Fibroblast of lung (primary cell): ENCODE data around the gene SEC14L6. TPM values are rescaled to one million over a fixed set of nuclear protein-coding genes. Genes with fewer than 3 reads are reported as not detected.
"Not testable (repeated sequence)": the region's sequence is repeated elsewhere in the genome, so short reads cannot be mapped to it uniquely, and the experiment has no call there.

Source experiments
- DNase-seq, 2 donors: peaks; one replicate each; pipeline versions ENCODE4 v3.0.0 to v3.0.0-alpha.2; 2010; ENCODE audit warnings: low read depth in 2 of 2
- H2AFZ ChIP-seq: 2 replicates; pipeline ENCODE4 v1.5.1; 2012; ENCODE audit warnings: low read length, control low read depth, inconsistent platforms
- H3K27ac ChIP-seq: 2 replicates; pipeline ENCODE4 v1.5.1; 2011; ENCODE audit warnings: low read length, control low read depth; ENCODE audit not compliant: insufficient read depth
- H3K27me3 ChIP-seq: 2 replicates; pipeline ENCODE4 v1.5.1; 2011; ENCODE audit warnings: mild to moderate bottlenecking, low read length; ENCODE audit not compliant: control insufficient read depth, insufficient read depth
- H3K36me3 ChIP-seq: 2 replicates; pipeline ENCODE4 v1.5.1; 2011; ENCODE audit warnings: low read length; ENCODE audit not compliant: control insufficient read depth, insufficient read depth
- H3K4me1 ChIP-seq: 2 replicates; pipeline ENCODE4 v1.5.1; 2011; ENCODE audit warnings: low read length; ENCODE audit not compliant: control insufficient read depth, insufficient read depth; ENCODE audit errors: extremely low read depth
- H3K4me2 ChIP-seq: 2 replicates; pipeline ENCODE4 v1.5.1; 2011; ENCODE audit warnings: low read length, control low read depth; ENCODE audit not compliant: insufficient read depth; ENCODE audit errors: extremely low read depth
- H3K4me3 ChIP-seq, 4 experiments: fragments of 200-600 bp in 1 of 4; sonication (generic) in 1 of 4; replicated peaks in 1 of 4; 2 replicates each; pipeline ENCODE4 v1.5.1; 2011 to 2016; ENCODE audit warnings: low read length in 4 of 4, low read depth in 3 of 4, mild to moderate bottlenecking in 3 of 4, control low read depth in 2 of 4, inconsistent platforms in 1 of 4, mixed read lengths in 1 of 4; ENCODE audit not compliant: insufficient read depth in 1 of 4; ENCODE audit errors: control extremely low read depth in 1 of 4
- H3K79me2 ChIP-seq: 2 replicates; pipeline ENCODE4 v1.5.1; 2012; ENCODE audit warnings: mild to moderate bottlenecking, low read length, inconsistent platforms; ENCODE audit not compliant: control insufficient read depth, insufficient read depth
- H3K9ac ChIP-seq: 2 replicates; pipeline ENCODE4 v1.5.1; 2011; ENCODE audit warnings: mild to moderate bottlenecking, low read length, control low read depth; ENCODE audit not compliant: insufficient read depth
- H3K9me3 ChIP-seq: 2 replicates; pipeline ENCODE4 v1.5.1; 2012; ENCODE audit warnings: low read depth, low read length; ENCODE audit not compliant: control insufficient read depth, insufficient read depth
- H4K20me1 ChIP-seq: 2 replicates; pipeline ENCODE4 v1.5.1; 2011; ENCODE audit warnings: low read length; ENCODE audit not compliant: control insufficient read depth, insufficient read depth; ENCODE audit errors: extremely low read depth
- EZH2 ChIP-seq: IDR thresholded peaks from 2 replicates; pipeline ENCODE4 v1.5.1; 2012; ENCODE audit warnings: low read length, control low read depth, mild to moderate bottlenecking; ENCODE audit errors: missing control alignments
- polyA plus RNA-seq, 2 donors: library from polyadenylated mRNA; depleted of rRNA in 1 of 2; stranded (reverse) in 1 of 2; unstranded in 1 of 2; fragments of >200 nt; gene quantifications; 2 replicates each; pipeline ENCODE4 v1.2.1, GENCODE V29; 2011 to 2012; ENCODE audit warnings: missing spikeins in 1 of 2
- total RNA-seq: library from RNA; depleted of rRNA; stranded (reverse); fragments of >200 nt; gene quantifications from 2 replicates; pipeline ENCODE4 v1.2.1, GENCODE V29; 2014
- TF ChIP-seq, protein P1 (sequence below), 2 donors: IDR thresholded peaks in 1 of 2; conservative IDR thresholded peaks in 1 of 2; 1 replicate in 1 of 2; 2 replicates in 1 of 2; pipeline ENCODE4 v1.5.1; 2011 to 2012; ENCODE audit warnings: low read length in 2 of 2, control low read depth in 1 of 2, inconsistent platforms in 1 of 2, low read depth in 1 of 2, mild to moderate bottlenecking in 1 of 2

Gene SEC14L6
- total and polyA plus RNA-seq, 2 donors (not counting 1 experiment from before 2014, with no cell fraction given), result 0.12 to 0.66 TPM

DNA sequence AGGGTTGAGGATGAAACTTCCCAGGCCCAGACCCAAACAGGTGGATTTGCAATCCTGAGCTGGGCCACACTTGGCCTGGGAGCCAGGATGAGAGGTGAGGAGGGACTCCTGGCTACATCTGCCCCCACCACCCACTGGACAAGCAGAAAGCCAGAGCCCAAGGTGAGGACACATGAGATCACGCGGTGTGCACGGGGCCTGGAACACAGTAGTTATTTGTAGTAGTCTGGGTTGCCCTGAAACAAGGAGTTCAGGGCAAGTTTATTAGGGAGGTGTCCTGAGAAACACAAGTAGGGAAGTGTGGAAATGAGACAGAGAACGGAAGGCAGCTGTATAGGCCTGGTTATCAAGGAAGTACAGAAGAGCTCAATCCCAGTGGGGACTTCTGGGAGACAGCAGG, 647 bp upstream of the SEC14L6 start:
- Histone ChIP-seq H3K4me3 (no peak overlapping the region), H3K9ac (no peak overlapping the region)

DNA sequence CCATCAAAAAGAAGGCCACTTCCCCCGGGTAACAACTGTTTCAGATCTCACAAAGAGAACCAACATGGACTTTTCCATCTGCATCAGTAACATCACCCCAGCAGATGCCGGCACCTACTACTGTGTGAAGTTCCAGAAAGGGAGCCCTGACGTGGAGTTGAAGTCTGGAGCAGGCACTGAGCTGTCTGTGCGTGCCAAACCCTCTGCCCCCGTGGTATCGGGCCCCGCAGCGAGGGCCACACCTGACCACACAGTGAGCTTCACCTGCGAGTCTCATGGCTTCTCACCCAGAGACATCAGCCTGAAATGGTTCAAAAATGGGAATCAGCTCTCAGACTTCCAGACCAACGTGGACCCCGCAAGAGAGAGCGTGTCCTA, 3.7 kb downstream of the SEC14L6 start:
- Histone ChIP-seq H3K4me3 (no peak overlapping the region), H3K9me3 (no peaks in the 10 kb centered on the region), H2AFZ (no peak overlapping the region), H3K27ac (no peak overlapping the region), H4K20me1 (no peaks in the 10 kb centered on the region), H3K9ac (no peak overlapping the region), H3K27me3 (peaks cover 17% of the 10 kb centered on the region), H3K36me3 (no peaks in the 10 kb centered on the region), H3K4me2 (no peak overlapping the region), H3K4me1 (no peaks in the 10 kb centered on the region), H3K79me2 (no peaks in the 10 kb centered on the region)
- TF ChIP-seq, protein P1, sequence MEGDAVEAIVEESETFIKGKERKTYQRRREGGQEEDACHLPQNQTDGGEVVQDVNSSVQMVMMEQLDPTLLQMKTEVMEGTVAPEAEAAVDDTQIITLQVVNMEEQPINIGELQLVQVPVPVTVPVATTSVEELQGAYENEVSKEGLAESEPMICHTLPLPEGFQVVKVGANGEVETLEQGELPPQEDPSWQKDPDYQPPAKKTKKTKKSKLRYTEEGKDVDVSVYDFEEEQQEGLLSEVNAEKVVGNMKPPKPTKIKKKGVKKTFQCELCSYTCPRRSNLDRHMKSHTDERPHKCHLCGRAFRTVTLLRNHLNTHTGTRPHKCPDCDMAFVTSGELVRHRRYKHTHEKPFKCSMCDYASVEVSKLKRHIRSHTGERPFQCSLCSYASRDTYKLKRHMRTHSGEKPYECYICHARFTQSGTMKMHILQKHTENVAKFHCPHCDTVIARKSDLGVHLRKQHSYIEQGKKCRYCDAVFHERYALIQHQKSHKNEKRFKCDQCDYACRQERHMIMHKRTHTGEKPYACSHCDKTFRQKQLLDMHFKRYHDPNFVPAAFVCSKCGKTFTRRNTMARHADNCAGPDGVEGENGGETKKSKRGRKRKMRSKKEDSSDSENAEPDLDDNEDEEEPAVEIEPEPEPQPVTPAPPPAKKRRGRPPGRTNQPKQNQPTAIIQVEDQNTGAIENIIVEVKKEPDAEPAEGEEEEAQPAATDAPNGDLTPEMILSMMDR (conservative IDR thresholded peaks at IDR 0.05 in 1 of 2, IDR thresholded peaks at IDR 0.05 in 1 of 2; ENCODE audit: low read depth in 1 of 2, low read length in 2 of 2), result no peak
- no peak for TF ChIP-seq EZH2
- no peak for DNase-seq

More for the DNA sequence above, 647 bp upstream of the SEC14L6 start:
- peaks cover 14% of the 10 kb centered on the region for H3K27me3 ChIP-seq
- no peaks in the 10 kb centered on the region for H3K36me3 ChIP-seq
- no peaks in the 10 kb centered on the region for H3K79me2 ChIP-seq
- no peak for DNase-seq
- H3K9me3 ChIP-seq, result no peaks in the 10 kb centered on the region
- H3K4me2 ChIP-seq, result no peak overlapping the region
- H3K4me1 ChIP-seq, result no peaks in the 10 kb centered on the region
- no peak overlapping the region for H2AFZ ChIP-seq
- no peaks in the 10 kb centered on the region for H4K20me1 ChIP-seq
- no peak for TF ChIP-seq EZH2
- TF ChIP-seq, protein P1 (conservative IDR thresholded peaks at IDR 0.05 in 1 of 2, IDR thresholded peaks at IDR 0.05 in 1 of 2; ENCODE audit: low read depth in 1 of 2, low read length in 2 of 2), result no peak
- no peak overlapping the region for H3K27ac ChIP-seq

DNA sequence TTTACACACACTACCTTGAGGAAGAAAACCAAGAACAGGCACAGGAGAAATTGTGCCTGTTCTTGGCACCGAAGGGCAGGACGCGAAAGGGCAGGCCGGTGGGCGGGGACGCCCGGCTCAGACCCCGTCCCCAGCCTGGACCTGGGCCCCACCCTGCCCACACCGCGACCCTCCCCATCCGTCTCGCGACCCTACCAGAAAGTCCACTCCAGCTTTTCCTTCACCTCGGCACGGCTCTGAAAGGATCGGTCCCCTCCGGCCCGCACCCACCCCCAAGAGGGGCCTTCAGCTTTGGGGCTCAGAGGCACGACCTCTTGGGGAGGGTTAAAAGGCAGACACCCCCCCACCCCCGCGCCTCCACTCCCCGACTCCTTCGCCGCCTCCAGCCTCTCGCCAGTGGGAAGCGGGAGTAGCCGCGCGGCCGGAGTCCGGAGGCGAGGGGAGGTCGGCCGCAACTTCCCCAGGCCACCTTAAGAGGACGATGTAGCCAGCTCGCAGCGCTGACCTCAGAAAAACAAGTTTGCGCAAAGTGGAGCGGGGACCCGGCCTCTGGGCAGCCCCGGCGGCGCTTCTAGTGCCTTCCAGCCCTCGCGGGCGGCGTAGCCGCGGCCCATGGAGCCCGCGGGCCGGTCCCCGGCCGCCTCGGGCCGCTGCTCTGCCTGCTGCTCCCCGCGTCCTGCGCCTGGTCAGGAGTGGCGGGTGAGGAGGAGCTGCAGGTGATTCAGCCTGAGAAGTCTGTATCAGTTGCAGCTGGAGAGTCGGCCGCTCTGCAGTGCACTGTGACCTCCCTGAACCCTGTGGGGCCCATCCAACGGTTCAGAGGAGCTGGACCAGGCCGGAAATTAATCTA, 4.4 kb downstream of the SEC14L6 start:
- no peaks in the 10 kb centered on the region for H3K9me3 ChIP-seq
- H3K4me1 ChIP-seq, result no peaks in the 10 kb centered on the region
- H3K79me2 ChIP-seq, result no peaks in the 10 kb centered on the region
- peak overlapping the region; percentile 25 for H3K4me2 ChIP-seq
- H4K20me1 ChIP-seq, result no peaks in the 10 kb centered on the region
- H2AFZ ChIP-seq, result no peak overlapping the region
- no peak overlapping the region for H3K9ac ChIP-seq
- no peak for TF ChIP-seq EZH2
- TF ChIP-seq, protein P1 (conservative IDR thresholded peaks at IDR 0.05 in 1 of 2, IDR thresholded peaks at IDR 0.05 in 1 of 2; ENCODE audit: low read depth in 1 of 2, low read length in 2 of 2), result no peak
- H3K27ac ChIP-seq, result no peak overlapping the region
- H3K27me3 ChIP-seq, result peaks cover 17% of the 10 kb centered on the region
- H3K36me3 ChIP-seq, result no peaks in the 10 kb centered on the region
- peak overlapping the region in 1 of 4 experiments; percentile 14 for H3K4me3 ChIP-seq
- peak; percentile 5 to 28 for DNase-seq

DNA sequence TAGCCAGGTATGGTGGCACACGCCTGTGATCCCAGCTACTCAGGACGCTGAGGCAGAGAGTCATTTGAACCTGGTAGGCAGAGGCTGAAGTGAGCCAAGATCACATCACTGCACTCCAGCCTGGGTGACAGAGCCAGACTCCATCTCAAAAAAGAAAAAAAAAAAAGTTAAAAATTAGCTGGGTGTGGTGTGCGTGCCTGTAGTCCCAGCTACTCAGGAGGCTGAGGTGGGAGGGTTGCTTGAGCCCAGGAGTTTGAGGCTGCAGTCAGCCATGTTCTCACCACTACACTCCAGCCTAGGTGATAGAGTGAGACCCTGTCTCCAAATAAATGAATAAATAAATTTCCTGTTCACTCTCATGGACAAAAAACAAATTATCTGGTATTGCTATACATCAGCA, 5.0 kb downstream of the SEC14L6 start:
- not testable (repeated sequence) for DNase-seq, H3K36me3 ChIP-seq, H3K79me2 ChIP-seq, H3K4me3 ChIP-seq, H3K4me1 ChIP-seq, H3K4me2 ChIP-seq, H3K9ac ChIP-seq, H4K20me1 ChIP-seq, H3K27ac ChIP-seq, H3K9me3 ChIP-seq, H2AFZ ChIP-seq
- H3K27me3 ChIP-seq, result peaks cover 17% of the 10 kb centered on the region
